ENCODE data around the gene SIGLEC5.

Gene SIGLEC5

GRCh38 chr19:51587264-51588191 is 42.7 kb downstream of the SIGLEC5 start:
- no peak for DNase-seq (ENCODE audit: low spot score)

GRCh38 chr19:51586799-51587198 is 43.4 kb downstream of the SIGLEC5 start:
- no peak for DNase-seq (ENCODE audit: low spot score)

GRCh38 chr19:51586103-51586728 is 44.0 kb downstream of the SIGLEC5 start:
- DNase-seq (ENCODE audit: low spot score), result no peak

- no peak for DNase-seq (ENCODE audit: low spot score)
Measured at GRCh38 chr19:51576850-51577249, 53.4 kb downstream of the SIGLEC5 start.

GRCh38 chr19:51573331-51573730 is 56.9 kb downstream of the SIGLEC5 start:
- DNase-seq (ENCODE audit: low spot score), result no peak

GRCh38 chr19:51572908-51573307 is 57.3 kb downstream of the SIGLEC5 start:
- no peak for DNase-seq (ENCODE audit: low spot score)

- no peak for DNase-seq (ENCODE audit: low spot score)
Measured at GRCh38 chr19:51572410-51572809, 57.8 kb downstream of the SIGLEC5 start.

- DNase-seq (ENCODE audit: low spot score), result no peak
Measured at GRCh38 chr19:51571599-51571998, 58.6 kb downstream of the SIGLEC5 start.

- DNase-seq (ENCODE audit: low spot score), result peak; percentile 83
Measured at GRCh38 chr19:51570962-51571575, 59.1 kb downstream of the SIGLEC5 start, which contains the start of gene ZNF175. Gene ZNF175 (plus strand): TSS chr19:51571283. CDS start chr19:51573330, 2,047 bp downstream.

GRCh38 chr19:51568456-51568855 is 61.7 kb downstream of the SIGLEC5 start:
- DNase-seq (ENCODE audit: low spot score), result no peak

- DNase-seq (ENCODE audit: low spot score), result no peak
Measured at GRCh38 chr19:51567583-51567982, 62.6 kb downstream of the SIGLEC5 start.

- no peak for DNase-seq (ENCODE audit: low spot score)
Measured at GRCh38 chr19:51566489-51567100, 63.6 kb downstream of the SIGLEC5 start.

GRCh38 chr19:51565583-51565982 is 64.6 kb downstream of the SIGLEC5 start:
- DNase-seq (ENCODE audit: low spot score), result no peak

GRCh38 chr19:51564791-51565190 is 65.4 kb downstream of the SIGLEC5 start:
- DNase-seq (ENCODE audit: low spot score), result peak; percentile 6
